Sigmoid colon (tissue), 7 donors: ENCODE results near the gene CNPY1. TPM values are rescaled to one million over a fixed set of nuclear protein-coding genes. Genes with fewer than 3 reads are reported as not detected.

Experiments
- DNase-seq: peaks from one replicate; pipeline ENCODE4 v3.0.0-alpha.2; 2019
- H3K27ac ChIP-seq, 4 donors: fragments of 200-600 bp; sonication (generic); one replicate each; pipeline ENCODE4 v1.5.1; 2016 to 2019; ENCODE audit warnings: mild to moderate bottlenecking in 1 of 4
- H3K27me3 ChIP-seq, 3 donors: fragments of 200-600 bp; sonication (generic); one replicate each; pipeline ENCODE4 v1.5.1; 2019; ENCODE audit warnings: mild to moderate bottlenecking in 1 of 3
- H3K36me3 ChIP-seq, 4 donors: fragments of 200-600 bp; sonication (generic); one replicate each; pipeline ENCODE4 v1.5.1; 2016 to 2019
- H3K4me1 ChIP-seq, 4 donors: fragments of 200-600 bp; sonication (generic); one replicate each; pipeline ENCODE4 v1.5.1; 2017 to 2019
- H3K4me3 ChIP-seq, 4 donors: fragments of 200-600 bp; sonication (generic); one replicate each; pipeline ENCODE4 v1.5.1; 2017 to 2019; ENCODE audit warnings: mild to moderate bottlenecking in 2 of 4, moderate library complexity in 1 of 4
- H3K9me3 ChIP-seq, 4 donors: fragments of 200-600 bp in 3 of 4; sonication (generic) in 3 of 4; one replicate each; pipeline versions ENCODE4 v1.5.1 to v1.6.1; 2013 to 2019
- CTCF ChIP-seq, 4 experiments: fragments of 450-650 bp in 3 of 4; fragments of 200-600 bp in 1 of 4; IDR thresholded peaks; one replicate each; pipeline ENCODE4 v1.5.1; 2016 to 2019; ENCODE audit warnings: antibody characterized with exemption in 4 of 4, mild to moderate bottlenecking in 3 of 4, moderate library complexity in 2 of 4
- EP300 ChIP-seq, 4 donors: sonication (generic); formaldehyde crosslinking; IDR thresholded peaks; one replicate each; pipeline ENCODE4 v1.6.1; 2017; ENCODE audit warnings: antibody characterized with exemption in 4 of 4
- POLR2A ChIP-seq, 2 donors: fragments of 450-650 bp; IDR thresholded peaks; one replicate each; pipeline ENCODE4 v1.6.1; 2016; ENCODE audit warnings: antibody characterized with exemption in 2 of 2, mild to moderate bottlenecking in 2 of 2, moderate library complexity in 2 of 2
- POLR2AphosphoS5 ChIP-seq, 4 donors: sonication (generic); formaldehyde crosslinking; IDR thresholded peaks; one replicate each; pipeline ENCODE4 v1.6.1; 2017; ENCODE audit warnings: antibody characterized with exemption in 4 of 4
- WGBS, 2 donors: extraction: QIAGEN DNeasy Blood & Tissue Kit; methylation state at CpG; one replicate each; pipeline ENCODE4 v1.1.7; 2013; 5-methylcytosine and 5-hydroxymethylcytosine counted together
- intact Hi-C: fragments of 100-400 bp; cut with DNase I; formaldehyde crosslinking; loops from one replicate; pipeline ENCODE4 v1.15.1; 2023
- polyA plus RNA-seq, 3 donors: library from polyadenylated mRNA; stranded (reverse); fragments of 200-250 nt; gene quantifications; one replicate each; pipeline ENCODE4 v1.2.3, GENCODE V29; 2013
- total RNA-seq, 4 donors: library from RNA; depleted of rRNA; stranded (reverse); fragments of >200 nt; gene quantifications; one replicate each; pipeline ENCODE4 v1.1.0, GENCODE V29; 2016
- donor health status: healthy with polysubstance abuse.
- donor health status: Bipolar disorder and iron deficiency.
- donor health status: healthy.

Gene CNPY1
- total and polyA plus RNA-seq, 7 donors, result not detected

GRCh38 chr7:155524018-155524556 is 22.3 kb downstream of the CNPY1 start:
- Histone ChIP-seq H3K4me1 (no peaks in the 10 kb centered on the region), H3K27ac (no peak overlapping the region), H3K9me3 (no peaks in the 10 kb centered on the region), H3K4me3 (no peak overlapping the region), H3K36me3 (no peaks in the 10 kb centered on the region), H3K27me3 (peaks cover 0 to 72% (median 10%) of the 10 kb centered on the region in 3 donors)
- intact Hi-C loops, result no loop called here
- WGBS, 2 donors, result 73 to 79% methylated on average over 11 of the region's 11 CpGs
- no peak for DNase-seq
- TF ChIP-seq CTCF (IDR thresholded peaks at IDR 0.05) (no peak), EP300 (IDR thresholded peaks at IDR 0.05) (no peak), POLR2AphosphoS5 (IDR thresholded peaks at IDR 0.05) (no peak), POLR2A (IDR thresholded peaks at IDR 0.05) (no peak)

DNA sequence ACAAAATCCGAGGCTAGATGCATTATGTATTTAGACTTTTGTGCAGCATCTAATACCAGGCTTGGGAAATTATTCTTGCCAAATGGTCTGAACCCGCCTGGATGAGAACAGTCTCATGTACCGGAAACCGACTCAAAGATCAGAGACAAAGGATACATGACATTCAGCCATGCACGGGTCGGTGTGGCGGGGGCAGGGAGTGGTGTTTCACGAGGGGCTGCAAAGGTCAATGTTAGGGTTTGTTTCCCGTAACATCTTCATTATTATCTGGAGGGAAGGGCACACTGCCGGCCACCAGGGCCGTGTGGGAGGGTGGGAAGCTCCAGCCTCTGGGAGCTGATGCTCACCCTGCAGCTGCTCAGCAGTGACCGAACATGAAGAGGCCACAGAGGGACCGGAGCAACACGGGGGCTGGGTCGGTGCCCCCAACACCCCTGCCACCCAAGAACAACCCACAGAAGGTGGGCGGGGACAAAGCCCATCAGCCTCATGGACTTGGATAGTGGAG is 23.1 kb downstream of the CNPY1 start:
- peaks cover 0 to 76% (median 7%) of the 10 kb centered on the region in 3 donors for H3K27me3 ChIP-seq
- no peaks in the 10 kb centered on the region for H3K36me3 ChIP-seq
- WGBS, 2 donors, result 73 to 83% methylated on average over 16 of the region's 16 CpGs
- TF ChIP-seq POLR2AphosphoS5 (IDR thresholded peaks at IDR 0.05), result no peak
- no peak for TF ChIP-seq EP300 (IDR thresholded peaks at IDR 0.05)
- no peak for TF ChIP-seq POLR2A (IDR thresholded peaks at IDR 0.05)
- no peak for TF ChIP-seq CTCF (IDR thresholded peaks at IDR 0.05)
- H3K27ac ChIP-seq, result no peak overlapping the region
- no peak overlapping the region for H3K4me3 ChIP-seq
- no peak for DNase-seq
- H3K4me1 ChIP-seq, result no peaks in the 10 kb centered on the region
- H3K9me3 ChIP-seq, result no peaks in the 10 kb centered on the region
- intact Hi-C loops, result no loop called here

GRCh38 chr7:155521743-155522398 is 24.5 kb downstream of the CNPY1 start:
- no peak for DNase-seq

DNA sequence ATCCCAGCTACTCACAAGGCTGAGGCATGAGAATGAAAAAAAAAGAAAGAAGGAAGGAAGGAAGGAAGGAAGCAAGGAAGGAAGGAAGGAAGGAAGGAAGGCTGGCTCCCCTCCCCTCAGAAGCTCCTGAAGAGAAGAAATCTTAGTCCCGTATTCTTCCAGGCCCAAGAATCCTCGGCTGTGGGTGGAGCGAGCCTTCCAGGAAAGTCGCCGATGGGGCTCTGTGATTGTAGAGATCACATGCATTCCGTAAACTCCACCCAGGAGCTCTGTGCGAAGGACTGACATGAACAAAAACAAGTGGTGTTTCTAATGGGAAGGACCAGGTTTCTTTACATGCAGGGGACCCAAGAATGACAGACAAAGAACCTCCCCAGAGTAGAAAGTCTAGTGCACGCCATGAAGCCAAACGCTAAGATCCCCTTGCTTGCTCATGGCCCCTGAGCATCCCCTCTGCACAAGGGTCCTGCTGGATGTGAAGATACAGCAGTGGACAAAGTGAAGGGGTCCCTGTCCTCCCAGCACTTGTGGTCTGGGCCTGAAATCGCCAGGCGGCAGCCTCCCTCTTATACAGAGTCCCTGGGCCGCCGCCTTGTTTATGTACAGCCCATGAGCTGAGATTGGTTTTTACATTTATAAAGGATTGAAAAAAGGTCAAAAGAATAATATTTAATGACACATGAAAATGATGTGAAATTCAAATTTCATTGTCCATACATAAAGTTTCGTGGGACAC is 25.2 kb downstream of the CNPY1 start:
- WGBS, 2 donors, result 73 to 77% methylated on average over 14 of the region's 14 CpGs
- Histone ChIP-seq H3K9me3 (no peaks in the 10 kb centered on the region), H3K27me3 (peaks cover 0 to 81% (median 12%) of the 10 kb centered on the region in 3 donors), H3K27ac (no peak overlapping the region), H3K36me3 (no peaks in the 10 kb centered on the region), H3K4me1 (no peaks in the 10 kb centered on the region), H3K4me3 (no peak overlapping the region)
- no peak for DNase-seq
- intact Hi-C loops, result no loop called here
- TF ChIP-seq POLR2AphosphoS5 (IDR thresholded peaks at IDR 0.05) (no peak), EP300 (IDR thresholded peaks at IDR 0.05) (no peak), CTCF (IDR thresholded peaks at IDR 0.05) (no peak), POLR2A (IDR thresholded peaks at IDR 0.05) (no peak)

More at GRCh38 chr7:155521743-155522398, 24.5 kb downstream of the CNPY1 start:
- no peaks in the 10 kb centered on the region for H3K9me3 ChIP-seq
- 83 to 93% methylated on average over 21 of the region's 21 CpGs for WGBS, 2 donors
- no peak overlapping the region for H3K27ac ChIP-seq
- no peaks in the 10 kb centered on the region for H3K36me3 ChIP-seq
- H3K27me3 ChIP-seq, result peaks cover 0 to 79% (median 7%) of the 10 kb centered on the region in 3 donors
- TF ChIP-seq CTCF (IDR thresholded peaks at IDR 0.05) (no peak), POLR2AphosphoS5 (IDR thresholded peaks at IDR 0.05) (no peak), EP300 (IDR thresholded peaks at IDR 0.05) (no peak), POLR2A (IDR thresholded peaks at IDR 0.05) (no peak)
- no peaks in the 10 kb centered on the region for H3K4me1 ChIP-seq
- intact Hi-C loops, result no loop called here
- H3K4me3 ChIP-seq, result no peak overlapping the region
